H9 (cell line): ENCODE results near the gene ADAMTSL2. TPM values are rescaled to one million over a fixed set of nuclear protein-coding genes. Genes with fewer than 3 reads are reported as not detected.

Experiments
- DNase-seq: peaks from one replicate; pipeline ENCODE4 v3.0.0-alpha.2; 2017
- H2AFZ ChIP-seq: one replicate; pipeline ENCODE4 v1.6.1; 2013; ENCODE audit warnings: mild to moderate bottlenecking, low read length, control low read depth, moderate library complexity
- H2AK5ac ChIP-seq: 2 replicates; pipeline ENCODE4 v1.6.1; 2013; ENCODE audit warnings: low read length, control low read depth, mixed read lengths; ENCODE audit not compliant: insufficient read length
- H2BK120ac ChIP-seq: one replicate; pipeline ENCODE4 v1.6.1; 2013; ENCODE audit warnings: low read depth, mild to moderate bottlenecking, low read length, control low read depth, inconsistent platforms; ENCODE audit not compliant: poor library complexity, severe bottlenecking
- H2BK12ac ChIP-seq: 2 replicates; pipeline ENCODE4 v1.6.1; 2013; ENCODE audit warnings: low read length, control low read depth, mixed read lengths, low read depth; ENCODE audit not compliant: insufficient read length
- H2BK15ac ChIP-seq: 2 replicates; pipeline ENCODE4 v1.6.1; 2013; ENCODE audit warnings: low read depth, low read length, control low read depth
- H2BK20ac ChIP-seq: one replicate; pipeline ENCODE4 v1.6.1; 2013; ENCODE audit warnings: low read depth, mild to moderate bottlenecking, low read length, control low read depth, inconsistent platforms; ENCODE audit not compliant: poor library complexity, severe bottlenecking
- H2BK5ac ChIP-seq: 2 replicates; pipeline ENCODE4 v1.6.1; 2013; ENCODE audit warnings: low read length, control low read depth, mixed read lengths; ENCODE audit not compliant: insufficient read length
- H3K14ac ChIP-seq: 2 replicates; pipeline ENCODE4 v1.6.1; 2013; ENCODE audit warnings: low read length, control low read depth; ENCODE audit not compliant: insufficient read depth
- H3K18ac ChIP-seq: 2 replicates; pipeline ENCODE4 v1.6.1; 2013; ENCODE audit warnings: low read depth, mild to moderate bottlenecking, mixed read lengths, low read length, control low read depth; ENCODE audit not compliant: insufficient read length
- H3K23ac ChIP-seq: 2 replicates; pipeline ENCODE4 v1.6.1; 2013; ENCODE audit warnings: low read length, control low read depth, mixed read lengths, low read depth; ENCODE audit not compliant: insufficient read length
- H3K23me2 ChIP-seq: 2 replicates; pipeline ENCODE4 v1.6.1; 2013; ENCODE audit warnings: low read depth, mild to moderate bottlenecking, mixed read lengths, low read length, control low read depth; ENCODE audit not compliant: insufficient read length, poor library complexity, severe bottlenecking
- H3K27ac ChIP-seq: 2 replicates; pipeline ENCODE4 v1.5.1; 2013; ENCODE audit warnings: low read length, control low read depth, mixed read lengths, low read depth; ENCODE audit not compliant: insufficient read length
- H3K27me3 ChIP-seq: 2 replicates; pipeline ENCODE4 v1.6.1; 2013; ENCODE audit warnings: low read length, control low read depth, inconsistent platforms; ENCODE audit not compliant: insufficient read depth
- H3K4ac ChIP-seq: 2 replicates; pipeline ENCODE4 v1.6.1; 2013; ENCODE audit warnings: low read depth, mild to moderate bottlenecking, control low read depth, inconsistent platforms, low read length, moderate library complexity
- H3K4me1 ChIP-seq: 2 replicates; pipeline ENCODE4 v1.6.1; 2013; ENCODE audit warnings: low read length, control low read depth, inconsistent platforms; ENCODE audit not compliant: insufficient read depth
- H3K4me2 ChIP-seq: 2 replicates; pipeline ENCODE4 v1.6.1; 2013; ENCODE audit warnings: low read length, control low read depth, mixed read lengths; ENCODE audit not compliant: insufficient read length, insufficient read depth
- H3K56ac ChIP-seq: 2 replicates; pipeline ENCODE4 v1.6.1; 2013; ENCODE audit warnings: low read depth, mild to moderate bottlenecking, mixed read lengths, low read length, control low read depth; ENCODE audit not compliant: insufficient read length
- H3K79me1 ChIP-seq: 2 replicates; pipeline ENCODE4 v1.6.1; 2013; ENCODE audit warnings: low read depth, mild to moderate bottlenecking, moderate library complexity, low read length, control low read depth, inconsistent platforms; ENCODE audit not compliant: insufficient read depth, poor library complexity, severe bottlenecking
- H3K79me2 ChIP-seq: 2 replicates; pipeline ENCODE4 v1.6.1; 2013; ENCODE audit warnings: low read length, control low read depth, inconsistent platforms; ENCODE audit not compliant: insufficient read depth
- H3K9ac ChIP-seq: 2 replicates; pipeline ENCODE4 v1.6.1; 2013; ENCODE audit warnings: low read length, control low read depth, mixed read lengths; ENCODE audit not compliant: insufficient read length; ENCODE audit errors: extremely low read depth
- H3K9me3 ChIP-seq: one replicate; pipeline ENCODE4 v1.6.1; 2013; ENCODE audit warnings: low read depth, low read length, inconsistent platforms; ENCODE audit not compliant: control insufficient read depth
- H3T11ph ChIP-seq: one replicate; pipeline ENCODE4 v1.6.1; 2013; ENCODE audit warnings: mild to moderate bottlenecking, low read length, control low read depth, inconsistent platforms
- H4K20me1 ChIP-seq: one replicate; pipeline ENCODE4 v1.6.1; 2013; ENCODE audit not compliant: control insufficient read depth, insufficient read length, insufficient read depth
- H4K5ac ChIP-seq: 2 replicates; pipeline ENCODE4 v1.6.1; 2013; ENCODE audit warnings: low read depth, mild to moderate bottlenecking, mixed read lengths, low read length, control low read depth; ENCODE audit not compliant: insufficient read length
- H4K8ac ChIP-seq: replicated peaks from 2 replicates; pipeline ENCODE4 v1.6.1; 2013; ENCODE audit warnings: low read length, control low read depth, mixed read lengths, low read depth; ENCODE audit not compliant: insufficient read length
- H4K91ac ChIP-seq: 2 replicates; pipeline ENCODE4 v1.6.1; 2013; ENCODE audit warnings: low read depth, mild to moderate bottlenecking, moderate library complexity, mixed read lengths, low read length, control low read depth; ENCODE audit not compliant: insufficient read length
- H3K27ac Mint-ChIP-seq, 3 experiments: 2 replicates in 2 of 3; 3 replicates in 1 of 3; pipeline ENCODE4 v1.8.0; 2020 to 2021; ENCODE audit warnings: mixed read lengths in 3 of 3, mild to moderate bottlenecking in 1 of 3, moderate library complexity in 1 of 3
- H3K27me3 Mint-ChIP-seq: 2 replicates; pipeline ENCODE4 v1.8.0; 2021; ENCODE audit warnings: low read depth, mild to moderate bottlenecking, moderate library complexity, mixed read lengths
- H3K36me3 Mint-ChIP-seq, 3 experiments: 2 replicates in 2 of 3; 3 replicates in 1 of 3; pipeline ENCODE4 v1.8.0; 2020 to 2021; ENCODE audit warnings: low read depth in 3 of 3, mixed read lengths in 3 of 3; ENCODE audit not compliant: insufficient read depth in 1 of 3
- H3K4me1 Mint-ChIP-seq, 2 experiments: 2 replicates each; pipeline ENCODE4 v1.8.0; 2020; ENCODE audit warnings: mixed read lengths in 2 of 2
- H3K4me3 Mint-ChIP-seq, 2 experiments: 2 replicates in 1 of 2; 3 replicates in 1 of 2; pipeline ENCODE4 v1.8.0; 2020 to 2021; ENCODE audit warnings: mild to moderate bottlenecking in 2 of 2, mixed read lengths in 2 of 2, moderate library complexity in 1 of 2
- H3K9me3 Mint-ChIP-seq, 2 experiments: 2 replicates in 1 of 2; 3 replicates in 1 of 2; pipeline ENCODE4 v1.8.0; 2020; ENCODE audit warnings: mild to moderate bottlenecking in 2 of 2, mixed read lengths in 2 of 2, moderate library complexity in 1 of 2
- CTCF ChIP-seq: fragments of 200-600 bp; sonication (generic); conservative IDR thresholded peaks from 3 replicates; pipeline ENCODE4 v1.8.0; 2021; ENCODE audit warnings: antibody characterized with exemption, mild to moderate bottlenecking
- WGBS: extraction: QIAGEN DNeasy Blood & Tissue Kit; methylation state at CpG from one replicate; pipeline ENCODE4 v1.1.7; 2013; ENCODE audit warnings: missing lambda C conversion rate, low lambda C conversion rate, mixed read lengths; ENCODE audit not compliant: insufficient read length; ENCODE audit errors: extremely low coverage; 5-methylcytosine and 5-hydroxymethylcytosine counted together
- total RNA-seq: library from RNA; stranded (reverse); gene quantifications from 2 replicates; pipeline ENCODE4 v1.2.1, GENCODE V29; 2021

Gene ADAMTSL2
- total RNA-seq, 1 experiment from 2014 or later = 0.61 TPM

GRCh38 chr9:133518706-133519449 lies 15.6 kb upstream of the ADAMTSL2 start:
- Histone ChIP-seq H3K18ac (no peak overlapping the region), H3K23ac (no peak overlapping the region), H2AFZ (no peak overlapping the region), H3K27me3 (no peaks in the 10 kb centered on the region), H3K4me1 (no peaks in the 10 kb centered on the region), H3K79me1 (no peaks in the 10 kb centered on the region), H2BK20ac (no peak overlapping the region), H3K9ac (no peak overlapping the region), H2AK5ac (no peak overlapping the region), H2BK120ac (no peak overlapping the region), H3K79me2 (no peaks in the 10 kb centered on the region), H3K14ac (no peak overlapping the region; the same call in 1 of the 2 replicates), H4K91ac (no peak overlapping the region), H2BK12ac (no peak overlapping the region), H4K8ac (no peak overlapping the region), H4K20me1 (no peaks in the 10 kb centered on the region), H2BK15ac (no peak overlapping the region), H3K23me2 (no peaks in the 10 kb centered on the region), H3K4me2 (no peak overlapping the region), H3T11ph (no peak overlapping the region), H2BK5ac (no peak overlapping the region), H3K56ac (no peak overlapping the region), H4K5ac (no peak overlapping the region), H3K4ac (no peak overlapping the region), H3K27ac (no peak overlapping the region), H3K9me3 (no peaks in the 10 kb centered on the region)
- Mint-ChIP-seq H3K4me1 (0 out of 4 replicates have a peak, but pooled peaks cover 0 to 3% of the 10 kb centered on the region in 2 experiments), H3K27ac (no peak overlapping the region; a peak in 1 of 7 replicates), H3K36me3 (no peaks in the 10 kb centered on the region), H3K4me3 (no peak overlapping the region), H3K27me3 (peaks cover 8% of the 10 kb centered on the region), H3K9me3 (no peaks in the 10 kb centered on the region)
- no CpG with 5 or more reads among the region's 27 CpGs for WGBS
- no peak for TF ChIP-seq CTCF
- no peak for DNase-seq
